HepG2 (cell line): Measurements from ENCODE around the gene ZNF74. TPM values are rescaled to one million over a fixed set of nuclear protein-coding genes. Genes with fewer than 3 reads are reported as not detected.

Source experiments
- ATAC-seq: fragments of 200-7000 bp; cut with Tn5 transposase; 3 replicates; pipeline ENCODE4 v1.9.1; 2020; ENCODE audit warnings: mild to moderate bottlenecking, moderate library complexity
- BruUV-seq: library from RNA; stranded (reverse); fragments of 400-500 nt; replicated peaks from 2 replicates; lab custom pipeline; 2021; lab: Mats Ljungman, UMichigan
- CTCF ChIA-PET: fragments of 300-600 bp; formaldehyde crosslinking; extraction: SDS; loops from one replicate; lab custom pipeline; 2021; ENCODE audit warnings: low total read pairs, inconsistent platforms, low intra/inter-chr PET ratio; lab: Yijun Ruan, JAX
- POLR2A ChIA-PET: fragments of 350-600 bp; sonication (Branson Sonifier 250); formaldehyde crosslinking; loops from one replicate; lab custom pipeline; 2020; ENCODE audit warnings: antibody characterized with exemption, inconsistent platforms; lab: Yijun Ruan, JAX
- DNase-seq: peaks from one replicate; pipeline ENCODE4 v3.0.0-alpha.2; 2015; ENCODE audit warnings: low spot score
- FAIRE-seq: peaks from 3 replicates; lab custom pipeline; 2011; peaks lifted over from hg19 to GRCh38; lab: Jason Lieb, UNC
- H2AFZ ChIP-seq: one replicate; pipeline ENCODE4 v1.6.1; 2011; ENCODE audit warnings: low read length, inconsistent platforms
- H3K27ac ChIP-seq: fragments of 300-600 bp; 3 replicates; pipeline ENCODE4 v1.8.0; 2011; ENCODE audit warnings: mixed run types, mild to moderate bottlenecking, mixed read lengths, low read length, inconsistent platforms; ENCODE audit not compliant: insufficient read depth; ENCODE audit errors: extremely low read length
- H3K27me3 ChIP-seq, 2 experiments: fragments of 200-600 bp in 1 of 2; 2 replicates in 1 of 2; 3 replicates in 1 of 2; pipeline versions ENCODE4 v1.6.0 to v1.8.0; 2011; ENCODE audit warnings: low read length in 2 of 2, mild to moderate bottlenecking in 2 of 2, moderate library complexity in 2 of 2, inconsistent platforms in 1 of 2; ENCODE audit not compliant: insufficient read depth in 2 of 2, control insufficient read depth in 1 of 2
- H3K36me3 ChIP-seq, 2 experiments: fragments of 200-600 bp in 1 of 2; replicated peaks in 1 of 2; 2 replicates in 1 of 2; 3 replicates in 1 of 2; pipeline versions ENCODE4 v1.5.1 to v1.8.0; 2011; ENCODE audit warnings: low read length in 2 of 2, inconsistent platforms in 1 of 2; ENCODE audit not compliant: insufficient read depth in 2 of 2, control insufficient read depth in 1 of 2
- H3K4me1 ChIP-seq: 2 replicates; pipeline ENCODE4 v1.5.1; 2012; ENCODE audit warnings: low read length, inconsistent platforms; ENCODE audit not compliant: insufficient read depth
- H3K4me2 ChIP-seq: 2 replicates; pipeline ENCODE4 v1.6.0; 2011; ENCODE audit warnings: low read depth, low read length, inconsistent platforms
- H3K4me3 ChIP-seq, 3 experiments: fragments of 200-600 bp in 1 of 3; sonication (generic), shearing (Covaris generic) in 1 of 3; replicated peaks in 1 of 3; 2 replicates each; pipeline ENCODE4 v1.5.1; 2011 to 2016; ENCODE audit warnings: low read length in 3 of 3, inconsistent platforms in 2 of 3, low read depth in 2 of 3, mild to moderate bottlenecking in 2 of 3, control low read depth in 1 of 3, mixed read lengths in 1 of 3; ENCODE audit not compliant: insufficient read depth in 1 of 3
- H3K79me2 ChIP-seq: one replicate; pipeline ENCODE4 v1.6.1; 2011; ENCODE audit warnings: low read length, inconsistent platforms; ENCODE audit not compliant: insufficient read depth
- H3K9ac ChIP-seq: 2 replicates; pipeline ENCODE4 v1.6.0; 2011; ENCODE audit warnings: mild to moderate bottlenecking, low read depth, low read length, inconsistent platforms; ENCODE audit not compliant: insufficient read depth
- H3K9me3 ChIP-seq: 2 replicates; pipeline ENCODE4 v1.5.1; 2012; ENCODE audit warnings: mild to moderate bottlenecking, low read length
- H4K20me1 ChIP-seq: 2 replicates; pipeline ENCODE4 v1.6.0; 2011; ENCODE audit warnings: inconsistent platforms, mild to moderate bottlenecking, low read length, moderate library complexity; ENCODE audit not compliant: insufficient read depth
- BCLAF1 ChIP-seq: fragments of 450-650 bp; IDR thresholded peaks from 2 replicates; pipeline ENCODE4 v1.6.1; 2017; ENCODE audit warnings: mild to moderate bottlenecking
- ELF3 ChIP-seq: IDR thresholded peaks from 2 replicates; pipeline ENCODE4 v1.6.1; 2016; ENCODE audit warnings: missing genetic modification reagents, missing compliant biosample characterization
- HMGXB4 ChIP-seq, 2 experiments: sonication (generic) in 1 of 2; formaldehyde crosslinking in 1 of 2; IDR thresholded peaks; 2 replicates each; pipeline versions ENCODE4 v1.4.0 to v1.6.1; 2018 to 2020; ENCODE audit warnings: missing genetic modification reagents in 2 of 2, borderline replicate concordance in 1 of 2, low read depth in 1 of 2, mild to moderate bottlenecking in 1 of 2, missing biosample characterization in 1 of 2
- HOXA7 ChIP-seq: sonication (generic); formaldehyde crosslinking; IDR thresholded peaks from 2 replicates; pipeline ENCODE4 v1.8.1; 2022; ENCODE audit warnings: mild to moderate bottlenecking, missing genetic modification reagents, moderate library complexity
- KDM6A ChIP-seq: IDR thresholded peaks from 2 replicates; pipeline ENCODE4 v1.6.1; 2016; ENCODE audit warnings: low read depth
- MAFK ChIP-seq, 2 experiments: IDR thresholded peaks in 1 of 2; conservative IDR thresholded peaks in 1 of 2; 2 replicates each; pipeline ENCODE4 v1.6.1; 2011; ENCODE audit warnings: improper control_type of control experiment in 2 of 2, low read length in 2 of 2
- NBN ChIP-seq: fragments of 450-650 bp; conservative IDR thresholded peaks from 2 replicates; pipeline ENCODE4 v1.6.1; 2017
- NRL ChIP-seq: sonication (generic); formaldehyde crosslinking; IDR thresholded peaks from 2 replicates; pipeline ENCODE4 v1.5.0; 2020; ENCODE audit warnings: missing genetic modification reagents, mild to moderate bottlenecking, moderate library complexity, borderline replicate concordance
- TEAD3 ChIP-seq: optimal IDR thresholded peaks from 2 replicates; pipeline ENCODE3; 2016; ENCODE audit warnings: borderline replicate concordance
- TRAFD1 ChIP-seq: sonication (generic); formaldehyde crosslinking; IDR thresholded peaks from 2 replicates; pipeline ENCODE4 v1.5.1; 2020; ENCODE audit warnings: missing genetic modification reagents, mild to moderate bottlenecking, borderline replicate concordance
- ZBTB3 ChIP-seq: sonication (generic); formaldehyde crosslinking; IDR thresholded peaks from 2 replicates; pipeline ENCODE4 v1.4.0; 2020; ENCODE audit warnings: low read depth, mild to moderate bottlenecking, moderate library complexity, missing genetic modification reagents, borderline replicate concordance
- ZNF24 ChIP-seq: fragments of 450-650 bp; IDR thresholded peaks from 2 replicates; pipeline ENCODE4 v1.6.1; 2017; ENCODE audit warnings: antibody characterized with exemption, mild to moderate bottlenecking
- ZNF781 ChIP-seq: sonication (generic); formaldehyde crosslinking; IDR thresholded peaks from 2 replicates; pipeline ENCODE4 v1.5.1; 2020; ENCODE audit warnings: borderline replicate concordance, mild to moderate bottlenecking, missing genetic modification reagents; ENCODE audit errors: not compliant biosample characterization
- ZNF841 ChIP-seq: sonication (generic); formaldehyde crosslinking; IDR thresholded peaks from 2 replicates; pipeline ENCODE4 v1.8.1; 2023; ENCODE audit warnings: missing genetic modification reagents, borderline replicate concordance
- WGBS: methylation state at CpG from one replicate; pipeline ENCODE4 v1.1.6; 2017; ENCODE audit warnings: low lambda C conversion rate; 5-methylcytosine and 5-hydroxymethylcytosine counted together
- in situ Hi-C: cut with HindIII; loops from 2 replicates; pipeline ENCODE4 v1.10.0; 2017; ENCODE audit warnings: low pct_unique_long_range_greater_than_20kb; ENCODE audit not compliant: extremely low pct_ligation_motif_present
- intact Hi-C: fragments of 100-400 bp; cut with micrococcal nuclease; formaldehyde crosslinking; loops from one replicate; pipeline ENCODE4 v1.10.0; 2022; ENCODE audit not compliant: unreplicated experiment
- polyA plus RNA-seq, 8 experiments: library from polyadenylated mRNA; depleted of rRNA in 3 of 8; stranded (reverse) in 7 of 8; unstranded in 1 of 8; fragments of >200 nt; fragmentation: Illumina TruSeq in 4 of 8; extraction: Trizol in 4 of 8; gene quantifications; 2 replicates each; pipeline versions ENCODE4 v1.2.1 to v1.2.3, GENCODE V29; 2011 to 2016; ENCODE audit warnings: low read depth in 4 of 8, missing spikeins in 1 of 8, mixed read lengths in 1 of 8; ENCODE audit not compliant: insufficient read depth in 1 of 8
- total RNA-seq, 5 experiments: library from RNA; depleted of rRNA; stranded (reverse); fragments of >200 nt; fragmentation: Illumina TruSeq; extraction: Trizol; gene quantifications; 2 replicates each; pipeline ENCODE4 v1.2.3, GENCODE V29; 2016; ENCODE audit warnings: low read depth in 1 of 5
- TF ChIP-seq, protein P1 (sequence below): sonication (generic); formaldehyde crosslinking; IDR thresholded peaks from 2 replicates; pipeline ENCODE4 v1.4.0; 2020; ENCODE audit warnings: missing genetic modification reagents, low read depth, mild to moderate bottlenecking, borderline replicate concordance

ZNF74 gene
- total and polyA plus RNA-seq, 2 of the 13 experiments (the other 11 are each of a cell fraction or from before 2014, with no cell fraction given), result 6.3 to 9.1 TPM

DNA sequence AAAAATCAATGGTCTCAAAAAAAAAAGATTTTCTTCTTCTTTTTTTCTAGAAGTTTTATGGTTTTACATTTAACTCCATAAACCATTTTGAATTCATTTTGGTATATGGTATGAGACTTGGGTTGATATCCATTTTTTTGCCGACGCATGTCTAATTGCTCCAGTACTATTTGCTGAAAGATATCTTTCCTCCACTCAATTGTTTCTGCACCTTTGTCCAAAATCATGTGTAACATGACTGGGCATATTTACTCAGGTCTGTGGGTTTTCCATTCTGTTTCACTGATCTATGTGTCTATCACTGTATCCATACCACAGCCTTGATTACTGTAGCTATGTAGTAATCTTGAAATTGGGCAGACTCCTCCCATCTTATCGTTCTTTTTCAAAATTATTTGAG lies 59.3 kb downstream of the ZNF74 start (continued):
- TF ChIP-seq MAFK (conservative IDR thresholded peaks at IDR 0.05 in 1 of 2, IDR thresholded peaks at IDR 0.05 in 1 of 2; ENCODE audit: low read length in 2 of 2) (peak; percentile 47 to 59), ZBTB3 (CRISPR knock-in tag) (no peak)

DNA sequence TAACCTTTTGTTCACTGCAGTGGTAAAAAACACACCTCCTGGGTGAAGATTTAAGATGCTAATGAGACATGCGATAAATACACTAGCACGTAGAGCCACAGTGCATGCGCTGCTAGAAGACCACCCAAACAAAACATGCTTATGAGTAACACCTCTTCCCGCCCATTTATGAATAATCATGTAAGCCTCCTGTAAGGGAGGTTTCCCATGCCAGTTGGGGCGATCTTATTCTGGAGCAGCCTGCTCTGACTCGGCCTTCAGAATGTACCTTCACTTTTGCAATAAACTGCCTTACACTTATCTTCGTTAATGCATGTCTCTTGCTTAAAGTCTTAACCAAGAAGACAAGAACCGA lies 61.7 kb downstream of the ZNF74 start:
- no peaks in the 10 kb centered on the region for H3K4me1 ChIP-seq
- BruUV-seq, result no TSS peak
- in situ Hi-C loops, result loop anchor here (5.0 kb wide), 1 partner anchor 33 kb away; no protein-coding TSS in a partner anchor
- no peak for TF ChIP-seq HOXA7 (CRISPR knock-in tag)
- TF ChIP-seq NRL (CRISPR knock-in tag), result no peak
- TF ChIP-seq ZNF24, result no peak
- no peak for TF ChIP-seq HMGXB4 (CRISPR knock-in tag; IDR thresholded peaks at IDR 0.05; ENCODE audit: borderline replicate concordance in 1 of 2, low read depth in 1 of 2)
- no peak for TF ChIP-seq ELF3 (CRISPR knock-in tag)
- no peak for TF ChIP-seq NBN
- TF ChIP-seq ZNF841 (CRISPR knock-in tag), result no peak
- TF ChIP-seq, protein P1, sequence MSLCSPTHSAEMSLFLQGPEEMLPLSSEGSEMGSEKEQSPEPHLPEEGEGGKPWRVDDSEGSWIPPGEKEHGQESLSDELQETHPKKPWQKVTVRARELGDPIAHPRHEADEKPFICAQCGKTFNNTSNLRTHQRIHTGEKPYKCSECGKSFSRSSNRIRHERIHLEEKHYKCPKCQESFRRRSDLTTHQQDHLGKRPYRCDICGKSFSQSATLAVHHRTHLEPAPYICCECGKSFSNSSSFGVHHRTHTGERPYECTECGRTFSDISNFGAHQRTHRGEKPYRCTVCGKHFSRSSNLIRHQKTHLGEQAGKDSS, result no peak
- TF ChIP-seq TEAD3 (CRISPR knock-in tag), result no peak
- TF ChIP-seq TRAFD1 (CRISPR knock-in tag), result no peak
- no peak for TF ChIP-seq ZNF781
- no peak for TF ChIP-seq KDM6A (CRISPR knock-in tag)
- TF ChIP-seq BCLAF1, result no peak

More for the DNA sequence above, 61.7 kb downstream of the ZNF74 start:
- WGBS, result 96% methylated on average over 8 of the region's 8 CpGs
- no peaks in the 10 kb centered on the region for H3K9me3 ChIP-seq
- intact Hi-C loops, result loop anchor here (1.0 kb wide), 2 partner anchors 16 to 37 kb away; no protein-coding TSS in a partner anchor
- CTCF ChIA-PET, result interaction anchor here (1.4 to 3.3 kb wide), 4 partner anchors 16 to 300 kb away, joined by 4 to 66 read pairs (median 8); no protein-coding TSS in a partner anchor
- FAIRE-seq, result no peak
- no peak overlapping the region for H3K27ac ChIP-seq
- no peaks in the 10 kb centered on the region for H3K27me3 ChIP-seq
- H3K4me2 ChIP-seq, result no peak overlapping the region
- no peak overlapping the region for H3K4me3 ChIP-seq
- POLR2A ChIA-PET, result interaction anchor here (1.2 kb wide), 1 partner anchor 37 kb away, joined by 8 read pairs; no protein-coding TSS in a partner anchor
- H3K79me2 ChIP-seq, result no peaks in the 10 kb centered on the region
- H3K9ac ChIP-seq, result no peak overlapping the region
- H3K36me3 ChIP-seq, result peaks cover 0 to 3% of the 10 kb centered on the region in 2 experiments; a peak in 1 of 5 replicates
- DNase-seq, result no peak
- no peaks in the 10 kb centered on the region for H4K20me1 ChIP-seq
- ATAC-seq, result no peak
- no peak overlapping the region for H2AFZ ChIP-seq
